GM10847 (cell line): ENCODE results near the gene CD36.

Experiments
- POLR2A ChIP-seq: IDR thresholded peaks from 2 replicates; pipeline ENCODE4 v1.6.1; 2011; ENCODE audit not compliant: insufficient read length; ENCODE audit errors: extremely low read depth

The CD36 gene

DNA sequence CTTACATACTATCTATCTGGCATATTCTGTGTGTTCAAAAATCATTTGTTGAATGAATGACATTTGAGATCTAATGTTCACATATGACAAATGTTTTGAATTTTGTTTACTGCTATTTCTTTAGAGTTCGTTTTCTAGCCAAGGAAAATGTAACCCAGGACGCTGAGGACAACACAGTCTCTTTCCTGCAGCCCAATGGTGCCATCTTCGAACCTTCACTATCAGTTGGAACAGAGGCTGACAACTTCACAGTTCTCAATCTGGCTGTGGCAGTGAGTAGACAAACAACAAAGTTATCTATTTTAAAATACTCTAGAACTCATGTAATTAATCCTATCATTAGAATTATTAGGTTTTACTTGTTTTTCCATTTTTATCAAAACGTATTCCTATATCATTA lies 22.5 kb downstream of the CD36 start:
- TF ChIP-seq POLR2A: no peak

DNA sequence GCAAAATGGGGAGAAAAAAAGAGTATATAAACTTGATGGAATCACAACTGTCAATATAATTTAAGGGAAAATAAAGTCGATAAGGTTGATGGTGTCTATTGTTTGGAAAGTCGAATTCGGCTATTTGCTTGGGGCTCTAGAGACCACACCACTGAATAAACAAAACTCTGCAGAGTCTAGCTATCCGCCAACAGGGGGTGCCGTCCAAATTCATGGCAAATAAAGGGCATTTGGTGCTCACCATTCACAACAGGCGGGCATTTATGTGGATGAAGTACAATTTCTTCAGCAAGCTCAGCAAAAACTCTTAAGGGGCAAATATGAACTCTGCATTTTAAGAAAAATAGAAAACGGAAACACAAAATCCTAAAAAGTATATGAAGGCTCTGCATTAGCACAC lies 23.3 kb downstream of the CD36 start:
- no peak for TF ChIP-seq POLR2A

DNA sequence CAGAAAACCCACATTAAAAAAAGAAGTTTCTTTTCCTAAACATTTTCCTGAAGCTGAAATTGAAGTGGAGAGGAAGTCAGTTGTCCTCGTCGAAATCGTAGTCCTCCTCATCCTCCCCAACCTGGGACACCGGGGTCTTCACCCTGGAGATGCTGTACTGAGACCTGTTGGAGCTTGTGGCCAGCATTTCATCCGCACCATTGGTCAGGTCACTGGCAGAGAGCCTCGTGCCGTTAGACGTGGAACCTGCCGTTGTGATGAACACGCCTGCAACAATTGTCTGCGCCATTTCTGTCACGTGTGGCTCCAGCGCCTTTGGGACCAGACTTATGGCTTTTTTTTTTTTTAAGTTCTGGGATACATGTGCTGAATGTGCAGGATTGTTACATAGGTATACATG lies 23.8 kb downstream of the CD36 start:
- no peak for TF ChIP-seq POLR2A

DNA sequence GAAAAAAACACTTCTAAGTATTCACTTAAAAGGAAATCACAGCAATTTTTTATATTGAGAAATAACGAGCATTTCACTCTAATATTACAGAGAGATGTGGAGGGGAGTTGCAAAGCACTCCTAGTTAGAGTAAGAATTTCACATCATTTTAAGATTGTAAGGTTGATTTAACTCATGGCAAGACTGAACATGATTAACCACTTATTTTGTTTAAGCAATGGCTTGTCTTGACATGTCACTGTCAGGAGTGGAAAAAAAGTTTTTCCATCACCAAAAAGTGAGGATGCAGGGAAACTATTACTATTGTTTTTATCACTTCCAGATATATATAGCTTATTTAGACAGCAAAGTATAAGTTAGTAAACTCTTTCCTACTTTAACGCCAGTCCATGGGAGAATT lies 27.1 kb downstream of the CD36 start:
- no peak for TF ChIP-seq POLR2A

- no peak for TF ChIP-seq POLR2A
Observed at GRCh38 chr7:80666376-80666775, 27.9 kb downstream of the CD36 start.

- TF ChIP-seq POLR2A: no peak
Observed at GRCh38 chr7:80671744-80672143, 33.3 kb downstream of the CD36 start.

DNA sequence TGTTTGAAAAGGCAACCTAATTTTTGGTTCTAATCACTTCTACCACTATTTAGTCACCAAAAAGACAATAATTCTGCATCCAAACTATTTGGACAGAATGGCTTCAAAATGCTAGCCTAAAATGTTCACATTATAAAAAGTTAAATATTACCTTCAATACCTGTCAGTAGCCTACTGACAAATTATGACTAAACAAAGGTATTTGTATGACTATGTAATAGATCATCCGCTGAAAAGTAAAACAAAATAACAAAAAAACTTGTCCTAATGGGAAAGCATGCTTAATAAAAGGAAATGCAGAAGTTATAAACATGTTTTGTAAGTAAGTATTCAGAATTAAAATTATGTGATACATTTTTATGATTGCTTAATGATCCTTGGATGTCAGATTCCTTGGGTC lies 36.6 kb downstream of the CD36 start:
- TF ChIP-seq POLR2A: no peak

GRCh38 chr7:80676404-80676803 lies 38.0 kb downstream of the CD36 start:
- TF ChIP-seq POLR2A: no peak

GRCh38 chr7:80677629-80678028 lies 39.2 kb downstream of the CD36 start:
- TF ChIP-seq POLR2A: no peak

GRCh38 chr7:80678707-80679106 lies 40.3 kb downstream of the CD36 start:
- no peak for TF ChIP-seq POLR2A

DNA sequence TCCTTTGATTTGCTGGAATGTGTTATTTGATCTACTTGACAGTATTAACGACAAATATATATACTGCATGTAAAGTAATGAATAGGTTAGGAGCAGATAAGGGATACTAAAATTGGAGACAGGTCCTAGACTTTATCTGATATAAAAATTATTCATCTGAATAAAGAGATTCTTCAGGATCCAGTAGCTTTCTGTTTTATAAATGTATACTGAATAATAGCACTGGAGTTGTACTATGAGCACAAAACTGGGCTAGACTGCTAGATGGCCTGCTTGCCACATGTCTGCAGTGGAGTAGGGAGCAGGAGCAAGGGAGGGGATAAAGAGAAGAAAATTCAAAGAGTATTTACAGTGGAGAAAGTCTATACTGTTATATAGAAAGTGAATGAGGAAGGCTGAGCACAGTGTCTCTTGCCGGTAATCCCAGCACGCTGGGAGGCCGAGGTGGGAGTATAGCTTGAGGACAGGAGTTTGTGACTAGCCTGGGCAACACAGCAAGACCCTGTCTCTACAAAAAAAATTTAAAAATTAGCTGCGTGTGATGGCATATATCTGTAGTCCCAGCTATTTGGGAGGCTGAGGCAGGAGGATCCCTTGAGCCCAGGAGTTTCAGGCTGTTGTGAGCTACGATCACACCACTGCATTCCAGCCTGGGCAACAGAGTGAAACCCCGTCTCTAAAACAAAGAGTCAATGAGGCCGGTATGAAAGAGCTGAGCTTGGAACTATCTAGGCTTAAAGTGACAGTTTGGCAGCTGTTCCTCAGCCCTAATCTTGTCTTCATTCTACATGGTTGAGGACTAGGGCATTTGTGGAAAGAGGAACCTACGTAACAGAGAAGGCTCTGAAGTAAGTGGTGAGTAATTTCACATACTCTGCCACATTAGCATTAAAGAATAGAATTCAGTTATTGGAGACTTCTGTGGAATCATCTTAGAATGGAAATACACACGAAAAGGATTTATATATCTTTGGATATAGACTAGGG lies 41.8 kb downstream of the CD36 start:
- no peak for TF ChIP-seq POLR2A

DNA sequence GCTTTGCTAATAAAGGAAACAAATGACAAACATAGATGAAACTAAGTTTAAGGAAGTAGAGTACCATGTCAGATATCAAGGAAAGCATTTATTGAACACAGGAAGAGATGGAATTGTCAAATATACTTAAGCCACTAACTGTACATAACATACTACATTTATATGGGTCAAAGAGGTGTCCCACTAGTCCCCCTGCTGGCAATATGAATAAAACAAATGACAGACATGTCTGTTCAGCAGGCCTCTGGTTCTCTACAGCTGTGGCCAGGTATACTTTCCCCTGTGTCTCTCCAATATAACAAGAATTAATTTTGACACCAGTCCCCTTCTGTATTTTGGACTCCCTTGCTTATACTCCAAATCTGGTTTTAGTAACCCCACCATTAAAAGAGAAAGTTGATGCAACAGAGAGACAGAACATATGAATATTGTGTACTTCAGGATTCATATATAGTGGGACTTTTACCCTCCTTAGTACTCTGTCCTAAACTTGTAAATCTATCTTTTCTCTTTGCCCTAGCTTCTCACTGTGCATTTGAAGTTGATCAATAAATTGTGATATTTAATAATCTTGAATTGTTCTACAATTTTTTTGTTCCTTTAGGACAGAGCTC lies 42.9 kb downstream of the CD36 start:
- no peak for TF ChIP-seq POLR2A

GRCh38 chr7:80682744-80683143 lies 44.3 kb downstream of the CD36 start:
- TF ChIP-seq POLR2A: no peak

- no peak for TF ChIP-seq POLR2A
Observed at GRCh38 chr7:80686576-80686975, 48.1 kb downstream of the CD36 start.

GRCh38 chr7:80699045-80699638 lies 60.7 kb downstream of the CD36 start:
- TF ChIP-seq POLR2A: no peak

DNA sequence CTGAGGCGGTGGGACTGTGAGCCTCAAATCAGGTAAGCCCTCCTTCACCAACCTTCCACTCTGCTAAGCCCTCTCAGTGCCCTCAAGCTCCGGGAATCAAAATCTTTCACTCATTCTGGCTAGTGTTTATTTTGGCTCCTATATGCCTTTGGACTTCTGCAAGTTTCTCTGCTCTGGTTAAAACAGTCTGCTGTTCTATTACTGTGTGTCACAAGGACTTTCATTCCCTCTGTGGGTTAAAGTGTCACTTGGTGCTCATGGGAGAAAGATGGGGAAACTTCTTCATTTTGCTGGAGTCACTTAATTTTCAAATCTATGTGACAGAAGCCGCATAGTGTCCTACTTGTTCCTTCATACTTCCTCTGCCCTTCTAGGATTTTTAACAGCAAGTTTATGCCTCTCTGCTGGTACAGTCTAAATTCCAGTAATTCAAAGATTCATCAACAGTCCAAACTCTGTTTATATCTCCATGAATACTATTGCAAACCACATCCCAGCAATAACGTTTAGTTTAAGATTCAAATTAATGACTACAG lies 61.3 kb downstream of the CD36 start:
- no peak for TF ChIP-seq POLR2A
